Measurements from ENCODE around the gene LYL1. TPM values are rescaled to one million over a fixed set of nuclear protein-coding genes. Genes with fewer than 3 reads are reported as not detected.

The LYL1 gene
- total and polyA plus RNA-seq, 2 of the 13 experiments (the other 11 are each of a cell fraction or from before 2014, with no cell fraction given), result 0.75 to 0.92 TPM

- peak; percentile 33; the same call in 1 of the 2 replicates for TF ChIP-seq ZNF580 (CRISPR knock-in tag; IDR thresholded peaks at IDR 0.05; ENCODE audit: borderline replicate concordance, low read depth)
- TF ChIP-seq DMTF1 (CRISPR knock-in tag; IDR thresholded peaks at IDR 0.05), result no peak
- no peak; the same call in 1 of the 2 replicates for TF ChIP-seq ZBTB20 (CRISPR knock-in tag; IDR thresholded peaks at IDR 0.05; ENCODE audit: borderline replicate concordance, low read depth)
- TF ChIP-seq ZNF362 (CRISPR knock-in tag; IDR thresholded peaks at IDR 0.05; ENCODE audit: borderline replicate concordance), result peak; percentile 13; the same call in 1 of the 2 replicates
- no peak for TF ChIP-seq RBM22 (optimal IDR thresholded peaks at IDR 0.05; ENCODE audit: low read length)
- TF ChIP-seq FOXO4 (CRISPR knock-in tag; conservative IDR thresholded peaks at IDR 0.05), result no peak
- peak; percentile 40; the same call in 1 of the 2 replicates for TF ChIP-seq ZNF225 (CRISPR knock-in tag; IDR thresholded peaks at IDR 0.05)
- no peak for TF ChIP-seq ATAD3A (CRISPR knock-in tag; IDR thresholded peaks at IDR 0.05)
- TF ChIP-seq NFE2L2 (IDR thresholded peaks at IDR 0.05; ENCODE audit: low read length), result no peak
- no peak for TF ChIP-seq ZNF333 (CRISPR knock-in tag; IDR thresholded peaks at IDR 0.05; ENCODE audit: borderline replicate concordance)
- TF ChIP-seq ZBTB7A (CRISPR knock-in tag; IDR thresholded peaks at IDR 0.05), result no peak
- no peak for TF ChIP-seq ZNF883 (CRISPR knock-in tag; IDR thresholded peaks at IDR 0.05; ENCODE audit: not compliant biosample characterization)
- TF ChIP-seq ZUFSP (CRISPR knock-in tag; IDR thresholded peaks at IDR 0.05; ENCODE audit: borderline replicate concordance), result no peak
- TF ChIP-seq TRAFD1 (CRISPR knock-in tag; IDR thresholded peaks at IDR 0.05; ENCODE audit: borderline replicate concordance), result no peak
- TF ChIP-seq FOXJ3 (CRISPR knock-in tag; IDR thresholded peaks at IDR 0.05; ENCODE audit: borderline replicate concordance), result no peak
- no peak for TF ChIP-seq KDM6A (CRISPR knock-in tag; IDR thresholded peaks at IDR 0.05; ENCODE audit: low read depth)
- no peak for TF ChIP-seq ATRX (CRISPR knock-in tag; IDR thresholded peaks at IDR 0.05; ENCODE audit: borderline replicate concordance)
- TF ChIP-seq IKZF5 (CRISPR knock-in tag; IDR thresholded peaks at IDR 0.05), result peak; percentile 56; the same call in 1 of the 2 replicates
Measured at GRCh38 chr19:13116282-13117175, 13.9 kb upstream of the LYL1 start, which contains the start of gene TRMT1 (continued).
